H9 (cell line): ENCODE measurements around the gene CD52. TPM values are rescaled to one million over a fixed set of nuclear protein-coding genes. Genes with fewer than 3 reads are reported as not detected.
A peak's percentile ranks its signal among the peaks of the same experiment; 100 is the strongest.

Experiments used
- DNase-seq: peaks from one replicate; pipeline ENCODE4 v3.0.0-alpha.2; 2017
- H2AFZ ChIP-seq: one replicate; pipeline ENCODE4 v1.6.1; 2013; ENCODE audit warnings: mild to moderate bottlenecking, low read length, control low read depth, moderate library complexity
- H2AK5ac ChIP-seq: 2 replicates; pipeline ENCODE4 v1.6.1; 2013; ENCODE audit warnings: low read length, control low read depth, mixed read lengths; ENCODE audit not compliant: insufficient read length
- H2BK120ac ChIP-seq: one replicate; pipeline ENCODE4 v1.6.1; 2013; ENCODE audit warnings: low read depth, mild to moderate bottlenecking, low read length, control low read depth, inconsistent platforms; ENCODE audit not compliant: poor library complexity, severe bottlenecking
- H2BK12ac ChIP-seq: 2 replicates; pipeline ENCODE4 v1.6.1; 2013; ENCODE audit warnings: low read length, control low read depth, mixed read lengths, low read depth; ENCODE audit not compliant: insufficient read length
- H2BK15ac ChIP-seq: 2 replicates; pipeline ENCODE4 v1.6.1; 2013; ENCODE audit warnings: low read depth, low read length, control low read depth
- H2BK20ac ChIP-seq: one replicate; pipeline ENCODE4 v1.6.1; 2013; ENCODE audit warnings: low read depth, mild to moderate bottlenecking, low read length, control low read depth, inconsistent platforms; ENCODE audit not compliant: poor library complexity, severe bottlenecking
- H2BK5ac ChIP-seq: 2 replicates; pipeline ENCODE4 v1.6.1; 2013; ENCODE audit warnings: low read length, control low read depth, mixed read lengths; ENCODE audit not compliant: insufficient read length
- H3K14ac ChIP-seq: 2 replicates; pipeline ENCODE4 v1.6.1; 2013; ENCODE audit warnings: low read length, control low read depth; ENCODE audit not compliant: insufficient read depth
- H3K18ac ChIP-seq: 2 replicates; pipeline ENCODE4 v1.6.1; 2013; ENCODE audit warnings: low read depth, mild to moderate bottlenecking, mixed read lengths, low read length, control low read depth; ENCODE audit not compliant: insufficient read length
- H3K23ac ChIP-seq: 2 replicates; pipeline ENCODE4 v1.6.1; 2013; ENCODE audit warnings: low read length, control low read depth, mixed read lengths, low read depth; ENCODE audit not compliant: insufficient read length
- H3K23me2 ChIP-seq: 2 replicates; pipeline ENCODE4 v1.6.1; 2013; ENCODE audit warnings: low read depth, mild to moderate bottlenecking, mixed read lengths, low read length, control low read depth; ENCODE audit not compliant: insufficient read length, poor library complexity, severe bottlenecking
- H3K27ac ChIP-seq: 2 replicates; pipeline ENCODE4 v1.5.1; 2013; ENCODE audit warnings: low read length, control low read depth, mixed read lengths, low read depth; ENCODE audit not compliant: insufficient read length
- H3K27me3 ChIP-seq: 2 replicates; pipeline ENCODE4 v1.6.1; 2013; ENCODE audit warnings: low read length, control low read depth, inconsistent platforms; ENCODE audit not compliant: insufficient read depth
- H3K4ac ChIP-seq: 2 replicates; pipeline ENCODE4 v1.6.1; 2013; ENCODE audit warnings: low read depth, mild to moderate bottlenecking, control low read depth, inconsistent platforms, low read length, moderate library complexity
- H3K4me1 ChIP-seq: 2 replicates; pipeline ENCODE4 v1.6.1; 2013; ENCODE audit warnings: low read length, control low read depth, inconsistent platforms; ENCODE audit not compliant: insufficient read depth
- H3K4me2 ChIP-seq: 2 replicates; pipeline ENCODE4 v1.6.1; 2013; ENCODE audit warnings: low read length, control low read depth, mixed read lengths; ENCODE audit not compliant: insufficient read length, insufficient read depth
- H3K56ac ChIP-seq: 2 replicates; pipeline ENCODE4 v1.6.1; 2013; ENCODE audit warnings: low read depth, mild to moderate bottlenecking, mixed read lengths, low read length, control low read depth; ENCODE audit not compliant: insufficient read length
- H3K79me1 ChIP-seq: 2 replicates; pipeline ENCODE4 v1.6.1; 2013; ENCODE audit warnings: low read depth, mild to moderate bottlenecking, moderate library complexity, low read length, control low read depth, inconsistent platforms; ENCODE audit not compliant: insufficient read depth, poor library complexity, severe bottlenecking
- H3K79me2 ChIP-seq: 2 replicates; pipeline ENCODE4 v1.6.1; 2013; ENCODE audit warnings: low read length, control low read depth, inconsistent platforms; ENCODE audit not compliant: insufficient read depth
- H3K9ac ChIP-seq: 2 replicates; pipeline ENCODE4 v1.6.1; 2013; ENCODE audit warnings: low read length, control low read depth, mixed read lengths; ENCODE audit not compliant: insufficient read length; ENCODE audit errors: extremely low read depth
- H3K9me3 ChIP-seq: one replicate; pipeline ENCODE4 v1.6.1; 2013; ENCODE audit warnings: low read depth, low read length, inconsistent platforms; ENCODE audit not compliant: control insufficient read depth
- H3T11ph ChIP-seq: one replicate; pipeline ENCODE4 v1.6.1; 2013; ENCODE audit warnings: mild to moderate bottlenecking, low read length, control low read depth, inconsistent platforms
- H4K20me1 ChIP-seq: one replicate; pipeline ENCODE4 v1.6.1; 2013; ENCODE audit not compliant: control insufficient read depth, insufficient read length, insufficient read depth
- H4K5ac ChIP-seq: 2 replicates; pipeline ENCODE4 v1.6.1; 2013; ENCODE audit warnings: low read depth, mild to moderate bottlenecking, mixed read lengths, low read length, control low read depth; ENCODE audit not compliant: insufficient read length
- H4K8ac ChIP-seq: replicated peaks from 2 replicates; pipeline ENCODE4 v1.6.1; 2013; ENCODE audit warnings: low read length, control low read depth, mixed read lengths, low read depth; ENCODE audit not compliant: insufficient read length
- H4K91ac ChIP-seq: 2 replicates; pipeline ENCODE4 v1.6.1; 2013; ENCODE audit warnings: low read depth, mild to moderate bottlenecking, moderate library complexity, mixed read lengths, low read length, control low read depth; ENCODE audit not compliant: insufficient read length
- H3K27ac Mint-ChIP-seq, 3 experiments: 2 replicates in 2 of 3; 3 replicates in 1 of 3; pipeline ENCODE4 v1.8.0; 2020 to 2021; ENCODE audit warnings: mixed read lengths in 3 of 3, mild to moderate bottlenecking in 1 of 3, moderate library complexity in 1 of 3
- H3K27me3 Mint-ChIP-seq: 2 replicates; pipeline ENCODE4 v1.8.0; 2021; ENCODE audit warnings: low read depth, mild to moderate bottlenecking, moderate library complexity, mixed read lengths
- H3K36me3 Mint-ChIP-seq, 3 experiments: 2 replicates in 2 of 3; 3 replicates in 1 of 3; pipeline ENCODE4 v1.8.0; 2020 to 2021; ENCODE audit warnings: low read depth in 3 of 3, mixed read lengths in 3 of 3; ENCODE audit not compliant: insufficient read depth in 1 of 3
- H3K4me1 Mint-ChIP-seq, 2 experiments: 2 replicates each; pipeline ENCODE4 v1.8.0; 2020; ENCODE audit warnings: mixed read lengths in 2 of 2
- H3K4me3 Mint-ChIP-seq, 2 experiments: 2 replicates in 1 of 2; 3 replicates in 1 of 2; pipeline ENCODE4 v1.8.0; 2020 to 2021; ENCODE audit warnings: mild to moderate bottlenecking in 2 of 2, mixed read lengths in 2 of 2, moderate library complexity in 1 of 2
- H3K9me3 Mint-ChIP-seq, 2 experiments: 2 replicates in 1 of 2; 3 replicates in 1 of 2; pipeline ENCODE4 v1.8.0; 2020; ENCODE audit warnings: mild to moderate bottlenecking in 2 of 2, mixed read lengths in 2 of 2, moderate library complexity in 1 of 2
- WGBS: extraction: QIAGEN DNeasy Blood & Tissue Kit; methylation state at CpG from one replicate; pipeline ENCODE4 v1.1.7; 2013; ENCODE audit warnings: missing lambda C conversion rate, low lambda C conversion rate, mixed read lengths; ENCODE audit not compliant: insufficient read length; ENCODE audit errors: extremely low coverage; 5-methylcytosine and 5-hydroxymethylcytosine counted together
- total RNA-seq: library from RNA; stranded (reverse); gene quantifications from 2 replicates; pipeline ENCODE4 v1.2.1, GENCODE V29; 2021
- TF ChIP-seq, protein P1 (sequence below): fragments of 200-600 bp; sonication (generic); conservative IDR thresholded peaks from 3 replicates; pipeline ENCODE4 v1.8.0; 2021; ENCODE audit warnings: antibody characterized with exemption, mild to moderate bottlenecking

CD52 gene
- total RNA-seq, 1 experiment from 2014 or later = 4.1 TPM

DNA sequence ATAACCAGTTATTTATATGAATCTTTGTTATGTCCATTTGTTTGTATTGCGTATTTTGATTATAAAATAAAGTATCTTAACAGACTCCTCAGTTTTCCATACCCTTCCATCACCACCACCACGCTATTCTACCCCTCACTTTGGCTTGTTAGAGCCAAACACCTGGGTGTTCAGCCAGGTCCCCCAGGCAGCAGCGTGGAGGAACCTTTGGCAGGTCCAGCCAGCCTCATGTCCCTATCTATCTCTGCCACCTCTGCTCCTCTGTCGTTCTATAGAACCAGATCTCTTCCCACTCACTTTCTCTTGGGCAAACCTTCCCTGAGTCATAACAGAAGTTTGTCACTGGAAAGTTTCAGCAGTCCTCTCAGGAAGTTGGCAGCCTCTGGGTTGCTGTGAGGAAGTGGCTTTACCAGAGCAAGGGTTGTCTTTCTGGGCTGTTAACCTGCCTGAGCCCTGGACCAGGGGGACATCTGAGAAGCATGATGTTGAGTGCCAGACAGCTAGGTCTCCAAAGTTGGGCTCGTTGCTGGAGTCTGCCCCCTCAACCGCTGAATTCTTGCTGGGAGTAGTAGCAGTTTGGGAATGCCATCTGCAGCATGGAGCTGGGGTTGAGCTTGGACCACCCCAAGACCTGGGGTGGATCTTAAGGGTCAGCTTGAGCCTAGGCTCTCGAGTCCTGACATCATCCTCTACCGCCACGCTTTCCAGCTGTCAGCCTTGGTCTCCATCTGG lies 38.9 kb upstream of the CD52 start:
- H2BK12ac ChIP-seq = no peak overlapping the region
- H3K23ac ChIP-seq = no peak overlapping the region
- H3K9me3 Mint-ChIP-seq = no peaks in the 10 kb centered on the region
- TF ChIP-seq, protein P1, sequence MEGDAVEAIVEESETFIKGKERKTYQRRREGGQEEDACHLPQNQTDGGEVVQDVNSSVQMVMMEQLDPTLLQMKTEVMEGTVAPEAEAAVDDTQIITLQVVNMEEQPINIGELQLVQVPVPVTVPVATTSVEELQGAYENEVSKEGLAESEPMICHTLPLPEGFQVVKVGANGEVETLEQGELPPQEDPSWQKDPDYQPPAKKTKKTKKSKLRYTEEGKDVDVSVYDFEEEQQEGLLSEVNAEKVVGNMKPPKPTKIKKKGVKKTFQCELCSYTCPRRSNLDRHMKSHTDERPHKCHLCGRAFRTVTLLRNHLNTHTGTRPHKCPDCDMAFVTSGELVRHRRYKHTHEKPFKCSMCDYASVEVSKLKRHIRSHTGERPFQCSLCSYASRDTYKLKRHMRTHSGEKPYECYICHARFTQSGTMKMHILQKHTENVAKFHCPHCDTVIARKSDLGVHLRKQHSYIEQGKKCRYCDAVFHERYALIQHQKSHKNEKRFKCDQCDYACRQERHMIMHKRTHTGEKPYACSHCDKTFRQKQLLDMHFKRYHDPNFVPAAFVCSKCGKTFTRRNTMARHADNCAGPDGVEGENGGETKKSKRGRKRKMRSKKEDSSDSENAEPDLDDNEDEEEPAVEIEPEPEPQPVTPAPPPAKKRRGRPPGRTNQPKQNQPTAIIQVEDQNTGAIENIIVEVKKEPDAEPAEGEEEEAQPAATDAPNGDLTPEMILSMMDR = no peak
- no peak overlapping the region for H3K14ac ChIP-seq
- H2AFZ ChIP-seq = no peak overlapping the region
- H3T11ph ChIP-seq = no peak overlapping the region
- H3K79me2 ChIP-seq = no peaks in the 10 kb centered on the region
- H3K27me3 ChIP-seq = no peaks in the 10 kb centered on the region
- no peak overlapping the region for H3K56ac ChIP-seq
- H3K9ac ChIP-seq = no peak overlapping the region
- no peak overlapping the region for H2BK120ac ChIP-seq
- H3K4me1 ChIP-seq = peaks cover 11% of the 10 kb centered on the region; the same call in 1 of the 2 replicates
- H3K4ac ChIP-seq = no peak overlapping the region
- H3K27ac Mint-ChIP-seq = peak overlapping the region; percentile 89 to 93 (median 92); a peak in 5 of 7 replicates
- H4K5ac ChIP-seq = no peak overlapping the region
- no peak overlapping the region for H4K8ac ChIP-seq
- no peak overlapping the region for H4K91ac ChIP-seq
- H3K4me2 ChIP-seq = peak overlapping the region; percentile 60
- H2AK5ac ChIP-seq = no peak overlapping the region
- no peak overlapping the region for H2BK5ac ChIP-seq
- no peak overlapping the region for H2BK20ac ChIP-seq
- no peak overlapping the region for H2BK15ac ChIP-seq
- H3K27me3 Mint-ChIP-seq = no peaks in the 10 kb centered on the region; the same call in 1 of the 2 replicates
- no peak for DNase-seq
- no peaks in the 10 kb centered on the region for H3K9me3 ChIP-seq
- H3K27ac ChIP-seq = no peak overlapping the region
- H3K36me3 Mint-ChIP-seq = peaks cover 46 to 60% (median 57%) of the 10 kb centered on the region in 3 experiments
- H3K4me1 Mint-ChIP-seq = peaks cover 52 to 54% of the 10 kb centered on the region in 2 experiments
- H3K23me2 ChIP-seq = peaks cover 13% of the 10 kb centered on the region
- H4K20me1 ChIP-seq = peaks cover 2% of the 10 kb centered on the region
- peak overlapping the region; percentile 76 to 85 for H3K4me3 Mint-ChIP-seq
- H3K79me1 ChIP-seq = no peaks in the 10 kb centered on the region
- no peak overlapping the region for H3K18ac ChIP-seq
- no CpG with 5 or more reads among the region's 9 CpGs for WGBS
